ENCODE results near the gene SUCO. TPM values are rescaled to one million over a fixed set of nuclear protein-coding genes. Genes with fewer than 3 reads are reported as not detected.

The SUCO gene
- total and polyA plus RNA-seq, 2 of the 4 experiments (the other 2 are of a cell fraction) = 11.4 to 21.5 TPM

DNA sequence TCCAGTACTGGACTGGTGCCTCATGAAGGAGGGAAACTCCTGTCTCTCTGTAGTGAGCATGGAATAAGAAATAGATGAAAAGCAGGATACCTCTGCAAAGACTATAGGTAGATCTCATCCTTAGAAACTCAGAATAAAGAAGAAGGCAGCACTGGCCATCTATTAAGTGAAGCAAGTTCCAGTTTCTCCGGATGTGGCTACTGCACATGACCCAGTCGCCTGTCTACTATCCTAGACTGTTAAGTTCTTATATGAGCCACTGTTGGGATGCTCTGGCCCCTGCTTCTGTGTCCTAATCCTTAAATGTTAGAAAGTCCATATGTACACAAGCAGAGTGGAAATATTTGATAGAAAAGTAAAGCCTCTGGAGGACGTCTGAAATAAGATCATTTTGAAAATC lies 128.2 kb downstream of the SUCO start:
- H4K8ac ChIP-seq (ENCODE audit: low read depth in 2 of 2, low read length in 2 of 2) = no peak overlapping the region
- H2AFZ ChIP-seq (replicated peaks; ENCODE audit: low read length, poor library complexity) = no peak overlapping the region
- H3K18ac ChIP-seq (ENCODE audit: low read depth, low read length) = no peak overlapping the region
- H4K20me1 ChIP-seq (ENCODE audit: insufficient read depth, low read length) = no peaks in the 10 kb centered on the region
- H3K9ac ChIP-seq (ENCODE audit: low read depth, low read length) = no peak overlapping the region
- no peak overlapping the region for H3K27ac ChIP-seq (ENCODE audit: insufficient read depth, low read length)
- H2BK20ac ChIP-seq (ENCODE audit: low read depth, low read length) = no peak overlapping the region
- 100% methylated on average over 1 of the region's 3 CpGs; no CpG with 5 or more reads in 1 of the 2 experiments for WGBS, 2 experiments (ENCODE audit: extremely low coverage in 2 of 2, insufficient read length in 1 of 2)
- no peak overlapping the region for H3K4me2 ChIP-seq (ENCODE audit: low read depth, low read length)
- CTCF ChIA-PET = no interaction called here
- H3K56ac ChIP-seq (ENCODE audit: extremely low read depth, insufficient read depth, low read length) = no peak overlapping the region
- no peak overlapping the region for H2AK5ac ChIP-seq (ENCODE audit: low read depth, low read length)
- H4K5ac ChIP-seq (ENCODE audit: low read depth, low read length) = no peak overlapping the region
- no peak overlapping the region for H3K23ac ChIP-seq (ENCODE audit: low read depth, low read length)
- H3K14ac ChIP-seq (replicated peaks; ENCODE audit: low read depth, low read length) = no peak overlapping the region
- H3K4ac ChIP-seq (ENCODE audit: low read depth, low read length) = no peak overlapping the region; the same call in 1 of the 2 replicates
- H3K36me3 ChIP-seq (ENCODE audit: control insufficient read depth, insufficient read depth, low read length) = no peaks in the 10 kb centered on the region
- in situ Hi-C loops (cut with MboI; ENCODE audit: low sequenced_read_pairs) (no loop called here), intact Hi-C loops (cut with micrococcal nuclease) (no loop called here), dilution Hi-C loops (cut with HindIII; ENCODE audit: low sequenced_read_pairs, unreplicated experiment) (no loop called here)
- DNase-seq (no peak), ATAC-seq (ENCODE audit: low read depth) (no peak)
- H2BK120ac ChIP-seq (ENCODE audit: low read depth, low read length) = no peak overlapping the region
- no peak for TF ChIP-seq BHLHE40 (IDR thresholded peaks at IDR 0.05; ENCODE audit: low read depth, low read length)
- TF ChIP-seq CHD1 (IDR thresholded peaks at IDR 0.05; ENCODE audit: low read depth, low read length) = no peak
- TF ChIP-seq POLR2A (IDR thresholded peaks at IDR 0.05; ENCODE audit: low read depth, low read length) = no peak
- TF ChIP-seq CEBPB (IDR thresholded peaks at IDR 0.05; ENCODE audit: low read depth, low read length) = no peak
- TF ChIP-seq, protein P1, sequence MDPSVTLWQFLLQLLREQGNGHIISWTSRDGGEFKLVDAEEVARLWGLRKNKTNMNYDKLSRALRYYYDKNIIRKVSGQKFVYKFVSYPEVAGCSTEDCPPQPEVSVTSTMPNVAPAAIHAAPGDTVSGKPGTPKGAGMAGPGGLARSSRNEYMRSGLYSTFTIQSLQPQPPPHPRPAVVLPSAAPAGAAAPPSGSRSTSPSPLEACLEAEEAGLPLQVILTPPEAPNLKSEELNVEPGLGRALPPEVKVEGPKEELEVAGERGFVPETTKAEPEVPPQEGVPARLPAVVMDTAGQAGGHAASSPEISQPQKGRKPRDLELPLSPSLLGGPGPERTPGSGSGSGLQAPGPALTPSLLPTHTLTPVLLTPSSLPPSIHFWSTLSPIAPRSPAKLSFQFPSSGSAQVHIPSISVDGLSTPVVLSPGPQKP (IDR thresholded peaks at IDR 0.05; ENCODE audit: borderline replicate concordance, low read depth, low read length) = no peak
- no peak for TF ChIP-seq MAZ (IDR thresholded peaks at IDR 0.05; ENCODE audit: borderline replicate concordance, low read depth, low read length)
- no peak for TF ChIP-seq FOS (IDR thresholded peaks at IDR 0.05; ENCODE audit: low read depth, low read length)
- TF ChIP-seq CTCF (conservative IDR thresholded peaks at IDR 0.05; ENCODE audit: low read depth, low read length) = no peak
- no peak for TF ChIP-seq SMC3 (IDR thresholded peaks at IDR 0.05; ENCODE audit: low read depth, low read length)
- no peak overlapping the region for H2BK15ac ChIP-seq (ENCODE audit: low read depth, low read length)
- H3K27me3 ChIP-seq (ENCODE audit: control insufficient read depth, insufficient read depth, low read length) = no peaks in the 10 kb centered on the region
- no peaks in the 10 kb centered on the region for H3K9me3 ChIP-seq (ENCODE audit: control insufficient read depth, insufficient read depth, low read length)
- H3K4me1 ChIP-seq (ENCODE audit: control insufficient read depth, insufficient read depth, low read length) = no peaks in the 10 kb centered on the region
- H3K79me1 ChIP-seq (ENCODE audit: low read depth in 1 of 2, low read length in 2 of 2) = no peaks in the 10 kb centered on the region
- H4K91ac ChIP-seq (ENCODE audit: insufficient read depth, low read depth, low read length) = no peak overlapping the region
- POLR2A ChIA-PET (ENCODE audit: unreplicated experiment) = no interaction called here
- H3K9me1 ChIP-seq (ENCODE audit: insufficient read depth, low read length) = 0 out of 2 replicates have a peak, but pooled peaks cover 3% of the 10 kb centered on the region
- H2BK5ac ChIP-seq (ENCODE audit: low read depth, low read length, poor library complexity, severe bottlenecking) = no peak overlapping the region
- BruUV-seq (replicated peaks) = no TSS peak
- H2AK9ac ChIP-seq (replicated peaks; ENCODE audit: low read depth, low read length, poor library complexity) = no peak overlapping the region
- no peak overlapping the region for H3K4me3 ChIP-seq (ENCODE audit: insufficient read depth, low read depth, low read length)

Measured in IMR-90 (cell line).